Activated CD4-positive, alpha-beta T cell treated with anti-CD3 and anti-CD28 coated beads, Interleukin-2, amount 10 ng/mL, durations not matched to agents 7 days and 5 days (primary cell): Measurements from ENCODE around the gene ATP2C1. TPM values are rescaled to one million over a fixed set of nuclear protein-coding genes. Genes with fewer than 3 reads are reported as not detected.

ENCODE experiments used
- CTCF ChIA-PET: fragments of 350-600 bp; sonication (Branson Sonifier 250); formaldehyde crosslinking; loops from one replicate; lab custom pipeline; 2021; ENCODE audit warnings: antibody characterized with exemption; lab: Charles Lee
- POLR2A ChIA-PET: fragments of 350-600 bp; sonication (Branson Sonifier 250); formaldehyde crosslinking; loops from one replicate; lab custom pipeline; 2021; ENCODE audit warnings: antibody characterized with exemption; lab: Charles Lee
- DNase-seq: peaks from one replicate; pipeline ENCODE4 v3.0.0-alpha.2; 2020
- H3K27ac Mint-ChIP-seq: one replicate; pipeline ENCODE4 v1.8.0; 2021; ENCODE audit warnings: mild to moderate bottlenecking, moderate library complexity, mixed read lengths
- H3K27me3 Mint-ChIP-seq: one replicate; pipeline ENCODE4 v1.8.0; 2021; ENCODE audit warnings: mixed read lengths
- H3K36me3 Mint-ChIP-seq: one replicate; pipeline ENCODE4 v1.8.0; 2021; ENCODE audit warnings: low read depth, mixed read lengths
- H3K4me1 Mint-ChIP-seq: one replicate; pipeline ENCODE4 v1.8.0; 2021; ENCODE audit warnings: mixed read lengths
- H3K4me3 Mint-ChIP-seq: one replicate; pipeline ENCODE4 v1.8.0; 2021; ENCODE audit warnings: mild to moderate bottlenecking, moderate library complexity, mixed read lengths
- H3K9me3 Mint-ChIP-seq: one replicate; pipeline ENCODE4 v1.8.0; 2021; ENCODE audit warnings: mixed read lengths
- total RNA-seq, 2 experiments: library from RNA; stranded (reverse); gene quantifications; one replicate each; pipeline ENCODE4 v1.2.3, GENCODE V29; 2021

The ATP2C1 gene
- total RNA-seq, 2 experiments from 2014 or later = 58.4 to 58.5 TPM

DNA sequence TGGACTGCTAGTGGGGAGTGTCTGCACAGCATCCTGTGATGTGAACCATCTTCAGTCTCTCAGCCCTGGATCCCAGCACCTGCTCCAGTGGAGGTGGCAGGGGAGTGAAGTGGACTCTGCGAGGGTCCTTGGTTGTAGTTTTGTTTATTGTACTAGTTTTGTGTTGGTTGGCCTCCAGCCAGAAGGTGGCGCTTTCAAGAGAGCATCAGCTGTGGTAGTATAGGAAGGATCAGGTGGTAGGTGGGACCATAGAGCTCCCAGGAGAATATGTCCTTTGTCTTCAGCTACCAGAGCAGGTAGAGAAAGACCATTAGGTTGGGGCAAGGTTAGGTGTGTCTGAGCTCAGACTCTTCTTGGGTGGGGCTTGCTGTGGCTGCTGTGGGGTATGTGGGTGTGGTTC, 153.7 kb downstream of the ATP2C1 start:
- Mint-ChIP-seq H3K4me1 (peaks cover 22% of the 10 kb centered on the region), H3K9me3 (peaks cover 26% of the 10 kb centered on the region), H3K27ac (no peak overlapping the region), H3K36me3 (peaks cover 29% of the 10 kb centered on the region), H3K4me3 (no peak overlapping the region), H3K27me3 (peaks cover 21% of the 10 kb centered on the region)
- POLR2A ChIA-PET = no interaction called here
- CTCF ChIA-PET = interaction anchor here (1.3 kb wide), 1 partner anchor 23 kb away, joined by 3 read pairs; no protein-coding TSS in a partner anchor
- no peak for DNase-seq

DNA sequence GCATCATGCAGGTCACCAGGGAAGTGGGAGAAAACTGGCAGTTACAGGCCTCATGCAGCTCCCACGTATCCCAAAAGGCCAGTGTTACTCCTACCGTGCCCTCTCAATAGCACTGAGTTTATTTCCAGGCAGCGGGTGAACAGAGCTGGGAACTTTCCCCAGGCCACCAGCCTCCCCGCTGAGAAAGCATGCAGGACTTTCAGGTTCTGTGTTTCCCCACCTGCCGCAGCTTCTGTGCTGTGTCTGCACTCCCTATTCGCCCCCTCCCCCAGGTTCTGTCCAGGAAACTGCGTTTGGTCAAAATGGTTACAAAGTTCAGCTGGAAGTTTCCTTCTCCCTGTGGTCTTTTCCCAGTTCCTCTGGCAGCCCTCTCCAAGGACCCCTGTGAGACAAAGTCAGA, 154.1 kb downstream of the ATP2C1 start:
- Mint-ChIP-seq H3K9me3 (peaks cover 26% of the 10 kb centered on the region), H3K4me3 (no peak overlapping the region), H3K27me3 (peaks cover 21% of the 10 kb centered on the region), H3K36me3 (peaks cover 24% of the 10 kb centered on the region), H3K4me1 (peaks cover 18% of the 10 kb centered on the region), H3K27ac (no peak overlapping the region)
- ChIA-PET POLR2A (no interaction called here), CTCF (interaction anchor here (1.0 to 1.3 kb wide), 2 partner anchors 16 to 24 kb away, joined by 3 read pairs; no protein-coding TSS in a partner anchor)
- no peak for DNase-seq

GRCh38 chr3:131050001-131050400, 156.1 kb downstream of the ATP2C1 start:
- Mint-ChIP-seq H3K27me3 (peaks cover 13% of the 10 kb centered on the region), H3K4me3 (no peak overlapping the region), H3K36me3 (peaks cover 5% of the 10 kb centered on the region), H3K4me1 (peaks cover 9% of the 10 kb centered on the region), H3K27ac (no peak overlapping the region), H3K9me3 (peaks cover 7% of the 10 kb centered on the region)
- ChIA-PET CTCF (no interaction called here), POLR2A (no interaction called here)
- no peak for DNase-seq

GRCh38 chr3:131053043-131053859, 159.4 kb downstream of the ATP2C1 start:
- H3K9me3 Mint-ChIP-seq = no peaks in the 10 kb centered on the region
- ChIA-PET CTCF (no interaction called here), POLR2A (no interaction called here)
- no peaks in the 10 kb centered on the region for H3K27me3 Mint-ChIP-seq
- peaks cover 4% of the 10 kb centered on the region for H3K4me1 Mint-ChIP-seq
- no peak overlapping the region for H3K27ac Mint-ChIP-seq
- no peak for DNase-seq
- H3K36me3 Mint-ChIP-seq = no peaks in the 10 kb centered on the region
- no peak overlapping the region for H3K4me3 Mint-ChIP-seq

Other genes with a start within 250 kb of the ATP2C1 start
- 10 to 100 TPM; 26.0 to 28.7 TPM for gene PIK3R4, start 147.3 kb upstream of the ATP2C1 start, total RNA-seq
- gene ASTE1, start 132.7 kb downstream of the ATP2C1 start, total RNA-seq = 10 to 100 TPM; 13.7 to 15.1 TPM
- 1 to 10 TPM; 1.1 to 1.6 TPM for gene NEK11, start 132.8 kb downstream of the ATP2C1 start, total RNA-seq